ENCODE data around the gene CTNNA1. TPM values are rescaled to one million over a fixed set of nuclear protein-coding genes. Genes with fewer than 3 reads are reported as not detected.

Gene CTNNA1
- polyA plus RNA-seq, 1 experiment: 140 TPM

DNA sequence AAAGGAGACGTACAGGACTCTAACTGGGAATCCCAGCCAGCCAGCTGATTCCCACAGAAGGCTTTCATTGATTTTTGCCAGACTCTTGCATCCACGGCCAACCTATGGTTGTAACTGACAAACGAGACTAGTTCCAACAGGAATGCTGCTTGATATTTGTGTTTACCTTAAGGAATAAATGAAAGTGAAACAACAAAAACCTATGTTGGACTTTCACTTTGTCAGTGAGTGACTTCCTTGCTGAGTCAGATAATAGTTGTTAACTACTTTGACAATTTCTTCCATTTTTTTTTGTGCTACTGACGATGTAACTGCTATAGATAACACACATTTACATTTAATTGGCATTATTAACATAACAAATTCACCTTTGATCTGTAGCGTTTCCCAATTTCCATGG, 185.3 kb downstream of the CTNNA1 start:
- Histone ChIP-seq H3K27me3 (ENCODE audit: control insufficient read depth, insufficient read depth, low read length) (no peaks in the 10 kb centered on the region), H3K9me3 (ENCODE audit: control insufficient read depth, insufficient read depth, low read length) (no peaks in the 10 kb centered on the region; the same call in 1 of the 2 replicates), H3K4me3 (ENCODE audit: low read depth, low read length) (no peak overlapping the region), H3K27ac (ENCODE audit: low read depth, low read length) (no peak overlapping the region)
- TF ChIP-seq, protein P1, sequence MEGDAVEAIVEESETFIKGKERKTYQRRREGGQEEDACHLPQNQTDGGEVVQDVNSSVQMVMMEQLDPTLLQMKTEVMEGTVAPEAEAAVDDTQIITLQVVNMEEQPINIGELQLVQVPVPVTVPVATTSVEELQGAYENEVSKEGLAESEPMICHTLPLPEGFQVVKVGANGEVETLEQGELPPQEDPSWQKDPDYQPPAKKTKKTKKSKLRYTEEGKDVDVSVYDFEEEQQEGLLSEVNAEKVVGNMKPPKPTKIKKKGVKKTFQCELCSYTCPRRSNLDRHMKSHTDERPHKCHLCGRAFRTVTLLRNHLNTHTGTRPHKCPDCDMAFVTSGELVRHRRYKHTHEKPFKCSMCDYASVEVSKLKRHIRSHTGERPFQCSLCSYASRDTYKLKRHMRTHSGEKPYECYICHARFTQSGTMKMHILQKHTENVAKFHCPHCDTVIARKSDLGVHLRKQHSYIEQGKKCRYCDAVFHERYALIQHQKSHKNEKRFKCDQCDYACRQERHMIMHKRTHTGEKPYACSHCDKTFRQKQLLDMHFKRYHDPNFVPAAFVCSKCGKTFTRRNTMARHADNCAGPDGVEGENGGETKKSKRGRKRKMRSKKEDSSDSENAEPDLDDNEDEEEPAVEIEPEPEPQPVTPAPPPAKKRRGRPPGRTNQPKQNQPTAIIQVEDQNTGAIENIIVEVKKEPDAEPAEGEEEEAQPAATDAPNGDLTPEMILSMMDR (IDR thresholded peaks at IDR 0.05; ENCODE audit: low read depth, low read length): no peak
- DNase-seq (ENCODE audit: low read depth, low spot score): no peak
- ChIA-PET CTCF (no interaction called here), POLR2A (no interaction called here)

DNA sequence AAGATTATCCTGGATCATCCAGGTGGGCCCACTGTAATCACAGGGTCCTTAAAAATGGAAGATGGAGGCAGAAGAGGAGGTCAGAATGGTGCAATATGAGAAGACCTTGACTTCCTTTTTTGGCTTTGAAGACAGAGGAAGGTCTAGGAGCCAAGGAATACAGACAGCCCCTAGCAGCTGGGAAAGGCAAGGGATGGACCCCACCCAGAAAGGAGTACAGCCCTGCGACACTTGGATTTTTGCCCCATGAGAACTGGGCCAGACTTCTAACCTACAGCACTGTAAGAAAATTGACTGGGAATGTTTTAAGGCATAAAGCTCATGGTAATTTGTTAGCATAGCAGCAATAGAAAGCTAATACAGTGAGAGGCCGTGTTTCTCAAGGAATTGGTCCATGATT, 188.8 kb downstream of the CTNNA1 start:
- TF ChIP-seq, protein P1 (IDR thresholded peaks at IDR 0.05; ENCODE audit: low read depth, low read length): no peak
- Histone ChIP-seq H3K27me3 (ENCODE audit: control insufficient read depth, insufficient read depth, low read length) (no peaks in the 10 kb centered on the region), H3K9me3 (ENCODE audit: control insufficient read depth, insufficient read depth, low read length) (no peaks in the 10 kb centered on the region; the same call in 1 of the 2 replicates), H3K4me3 (ENCODE audit: low read depth, low read length) (no peak overlapping the region), H3K27ac (ENCODE audit: low read depth, low read length) (no peak overlapping the region)
- ChIA-PET POLR2A (no interaction called here), CTCF (no interaction called here)
- DNase-seq (ENCODE audit: low read depth, low spot score): no peak

DNA sequence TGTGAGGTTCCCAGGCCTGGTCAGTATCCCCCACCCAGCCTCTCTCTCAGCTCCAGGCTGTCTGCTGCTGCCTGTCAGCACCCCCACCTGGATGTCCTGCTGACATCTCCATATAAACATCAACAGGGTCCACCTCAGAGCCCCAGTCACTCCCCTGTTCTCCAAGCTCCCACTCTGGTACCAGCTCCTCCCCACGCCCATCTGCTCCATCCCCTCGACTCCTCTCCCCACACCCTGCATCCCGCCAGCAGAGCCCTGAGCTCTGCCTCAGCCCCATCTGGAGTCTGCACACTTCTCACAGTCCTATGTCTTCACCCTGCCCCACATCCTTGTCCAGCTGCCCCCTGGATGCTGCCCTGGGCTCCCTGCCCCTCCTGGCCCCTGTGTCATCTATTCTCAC, 189.6 kb downstream of the CTNNA1 start:
- CTCF ChIA-PET: no interaction called here
- Histone ChIP-seq H3K27me3 (ENCODE audit: control insufficient read depth, insufficient read depth, low read length) (no peaks in the 10 kb centered on the region), H3K27ac (ENCODE audit: low read depth, low read length) (no peak overlapping the region), H3K9me3 (ENCODE audit: control insufficient read depth, insufficient read depth, low read length) (no peaks in the 10 kb centered on the region; the same call in 1 of the 2 replicates), H3K4me3 (ENCODE audit: low read depth, low read length) (no peak overlapping the region)
- TF ChIP-seq, protein P1 (IDR thresholded peaks at IDR 0.05; ENCODE audit: low read depth, low read length): no peak
- DNase-seq (ENCODE audit: low read depth, low spot score): no peak
- POLR2A ChIA-PET: no interaction called here

DNA sequence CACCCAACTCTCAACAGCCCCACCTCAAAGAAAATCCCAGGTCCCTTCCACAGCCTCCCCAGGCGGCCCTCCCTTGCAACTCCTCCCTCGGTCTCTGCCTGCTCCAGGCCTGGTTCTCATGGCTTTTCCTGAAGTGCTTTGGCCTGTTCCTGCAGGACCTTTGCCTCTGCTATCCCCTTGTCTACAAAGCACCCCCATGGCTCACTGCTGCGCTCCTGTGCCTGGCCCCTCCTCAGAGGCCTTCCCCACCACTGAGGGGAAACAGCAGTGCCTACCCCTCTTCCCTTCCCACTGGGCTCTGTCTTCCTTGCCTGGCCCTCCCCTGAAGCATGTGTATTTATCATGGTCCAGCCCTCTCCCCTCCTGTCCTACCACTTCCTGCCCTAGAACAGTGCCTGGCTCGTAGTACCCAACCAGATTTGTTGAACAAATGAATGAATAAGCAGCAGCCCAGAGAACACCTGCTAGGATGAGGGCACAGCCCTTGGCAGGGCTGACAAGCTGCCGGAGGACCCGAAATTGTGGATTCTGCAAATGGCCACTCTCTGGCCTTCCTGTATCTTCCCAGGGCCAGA, 190.5 kb downstream of the CTNNA1 start:
- H3K4me3 ChIP-seq (ENCODE audit: low read depth, low read length): no peak overlapping the region
- ChIA-PET CTCF (no interaction called here), POLR2A (no interaction called here)
- no peaks in the 10 kb centered on the region for H3K27me3 ChIP-seq (ENCODE audit: control insufficient read depth, insufficient read depth, low read length)
- TF ChIP-seq, protein P1 (IDR thresholded peaks at IDR 0.05; ENCODE audit: low read depth, low read length): no peak
- no peaks in the 10 kb centered on the region; the same call in 1 of the 2 replicates for H3K9me3 ChIP-seq (ENCODE audit: control insufficient read depth, insufficient read depth, low read length)
- no peak for DNase-seq (ENCODE audit: low read depth, low spot score)
- no peak overlapping the region for H3K27ac ChIP-seq (ENCODE audit: low read depth, low read length)

DNA sequence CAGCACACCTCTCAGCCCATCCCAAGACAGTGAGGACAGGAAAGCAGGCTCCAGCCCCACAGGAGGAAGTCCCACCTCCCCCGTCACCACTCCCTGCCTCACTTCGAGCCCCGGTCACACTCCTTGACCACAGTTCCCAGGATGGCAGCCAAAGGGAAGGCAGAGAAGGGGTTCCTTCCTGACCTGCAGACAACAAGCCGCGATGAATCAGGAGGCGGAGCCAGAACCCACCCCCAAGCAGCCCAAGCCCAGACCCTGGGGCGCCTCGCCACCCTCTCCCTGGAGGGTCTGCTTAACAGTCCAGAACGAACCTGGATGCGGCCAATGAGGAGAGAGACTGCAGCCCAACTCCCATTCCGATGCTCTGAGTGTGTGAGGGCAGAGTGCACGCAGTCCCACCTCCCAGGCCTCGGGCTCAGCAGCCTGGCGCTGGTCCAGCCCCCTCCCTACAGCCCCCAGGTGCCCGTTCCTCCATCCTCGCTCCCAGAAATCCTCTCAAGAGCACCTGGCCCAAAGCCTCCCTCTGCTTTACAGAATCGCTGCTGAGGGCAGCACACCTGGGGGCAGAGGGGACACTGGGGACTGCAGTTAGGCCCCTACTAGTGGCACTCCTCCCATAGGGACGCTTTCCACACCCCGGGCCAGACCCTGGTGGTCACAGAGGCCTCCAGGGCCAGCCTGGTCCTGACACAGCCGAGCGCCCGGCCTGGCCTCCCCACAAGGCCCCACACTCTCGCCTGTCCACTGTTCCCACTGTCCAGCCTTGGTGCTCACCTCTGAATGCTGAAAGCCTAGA, 191.5 kb downstream of the CTNNA1 start:
- CTCF ChIA-PET: no interaction called here
- no peak overlapping the region for H3K4me3 ChIP-seq (ENCODE audit: low read depth, low read length)
- TF ChIP-seq, protein P1 (IDR thresholded peaks at IDR 0.05; ENCODE audit: low read depth, low read length): no peak
- DNase-seq (ENCODE audit: low read depth, low spot score): no peak
- H3K9me3 ChIP-seq (ENCODE audit: control insufficient read depth, insufficient read depth, low read length): no peaks in the 10 kb centered on the region; the same call in 1 of the 2 replicates
- H3K27ac ChIP-seq (ENCODE audit: low read depth, low read length): no peak overlapping the region
- POLR2A ChIA-PET: no interaction called here
- no peaks in the 10 kb centered on the region for H3K27me3 ChIP-seq (ENCODE audit: control insufficient read depth, insufficient read depth, low read length)
